ENCODE data around the gene PTGER3. TPM values are rescaled to one million over a fixed set of nuclear protein-coding genes. Genes with fewer than 3 reads are reported as not detected.
A peak's percentile ranks its signal among the peaks of the same experiment; 100 is the strongest.

Gene PTGER3
- total RNA-seq, 1 experiment from 2014 or later = 96.0 TPM

DNA sequence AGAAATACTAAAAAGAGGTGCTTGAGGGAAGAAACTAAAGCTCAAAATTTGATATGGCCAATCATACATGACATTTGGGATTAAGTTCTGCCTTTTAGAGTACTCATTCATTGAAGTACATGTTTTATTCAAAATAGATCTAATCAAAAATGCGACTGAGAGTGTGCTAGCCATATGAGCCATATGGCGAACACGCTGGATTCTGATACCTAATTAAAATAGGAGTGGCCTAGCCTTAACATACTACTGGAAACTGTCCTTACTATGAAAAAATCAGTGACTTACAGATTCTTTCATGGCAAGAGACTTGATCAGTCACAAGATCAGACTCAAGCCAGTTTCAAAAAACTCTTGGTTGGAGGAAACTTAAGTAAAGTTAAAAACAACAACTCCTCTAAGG is 73.9 kb downstream of the PTGER3 start:
- ChIA-PET POLR2A (ENCODE audit: low non-redundant PET) (no interaction called here), CTCF (no interaction called here)
- DNase-seq (ENCODE audit: low spot score) = no peak
- TF ChIP-seq, protein P1, sequence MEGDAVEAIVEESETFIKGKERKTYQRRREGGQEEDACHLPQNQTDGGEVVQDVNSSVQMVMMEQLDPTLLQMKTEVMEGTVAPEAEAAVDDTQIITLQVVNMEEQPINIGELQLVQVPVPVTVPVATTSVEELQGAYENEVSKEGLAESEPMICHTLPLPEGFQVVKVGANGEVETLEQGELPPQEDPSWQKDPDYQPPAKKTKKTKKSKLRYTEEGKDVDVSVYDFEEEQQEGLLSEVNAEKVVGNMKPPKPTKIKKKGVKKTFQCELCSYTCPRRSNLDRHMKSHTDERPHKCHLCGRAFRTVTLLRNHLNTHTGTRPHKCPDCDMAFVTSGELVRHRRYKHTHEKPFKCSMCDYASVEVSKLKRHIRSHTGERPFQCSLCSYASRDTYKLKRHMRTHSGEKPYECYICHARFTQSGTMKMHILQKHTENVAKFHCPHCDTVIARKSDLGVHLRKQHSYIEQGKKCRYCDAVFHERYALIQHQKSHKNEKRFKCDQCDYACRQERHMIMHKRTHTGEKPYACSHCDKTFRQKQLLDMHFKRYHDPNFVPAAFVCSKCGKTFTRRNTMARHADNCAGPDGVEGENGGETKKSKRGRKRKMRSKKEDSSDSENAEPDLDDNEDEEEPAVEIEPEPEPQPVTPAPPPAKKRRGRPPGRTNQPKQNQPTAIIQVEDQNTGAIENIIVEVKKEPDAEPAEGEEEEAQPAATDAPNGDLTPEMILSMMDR (conservative IDR thresholded peaks at IDR 0.05; ENCODE audit: low read depth, low read length) = no peak
- no peak for TF ChIP-seq EZH2 (IDR thresholded peaks at IDR 0.05; ENCODE audit: borderline replicate concordance, low read depth, low read length, poor library complexity, severe bottlenecking)
- Histone ChIP-seq H3K27me3 (replicated peaks; ENCODE audit: insufficient read depth, low read depth, low read length, poor library complexity) (no peaks in the 10 kb centered on the region), H3K9me3 (ENCODE audit: low read depth, low read length, poor library complexity, severe bottlenecking) (no peaks in the 10 kb centered on the region), H3K36me3 (ENCODE audit: insufficient read depth, low read length, poor library complexity, severe bottlenecking) (no peaks in the 10 kb centered on the region), H3K4me1 (ENCODE audit: insufficient read depth, low read length, poor library complexity, severe bottlenecking) (peaks cover 11% of the 10 kb centered on the region), H3K4me3 (ENCODE audit: low read depth, low read length, poor library complexity, severe bottlenecking) (no peak overlapping the region), H3K27ac (ENCODE audit: low read depth, low read length, poor library complexity, severe bottlenecking) (no peak overlapping the region)
- intact Hi-C loops (cut with micrococcal nuclease; ENCODE audit: unreplicated experiment) = no loop called here
- BruUV-seq (replicated peaks) = no TSS peak

DNA sequence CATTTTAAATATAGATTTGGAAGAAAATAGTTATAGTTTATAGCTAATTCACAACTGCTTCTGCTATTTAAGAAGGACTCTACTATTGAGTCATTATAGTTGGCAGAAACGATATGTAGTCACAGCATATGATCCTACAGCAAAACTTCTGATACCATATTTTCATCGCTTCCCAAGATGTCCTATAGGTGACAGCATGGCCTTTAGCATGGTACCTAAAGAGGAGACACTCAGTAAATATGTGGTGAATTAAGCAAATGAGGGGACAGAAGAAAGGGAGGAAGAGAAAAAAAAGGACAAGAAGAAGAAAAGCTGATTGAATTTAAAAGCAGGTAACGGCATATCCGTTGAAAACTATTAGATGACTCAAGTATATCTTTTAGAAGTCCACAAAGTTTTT is 77.2 kb downstream of the PTGER3 start:
- peaks cover 3% of the 10 kb centered on the region for H3K9me3 ChIP-seq (ENCODE audit: low read depth, low read length, poor library complexity, severe bottlenecking)
- H3K4me3 ChIP-seq (ENCODE audit: low read depth, low read length, poor library complexity, severe bottlenecking) = no peak overlapping the region
- no peaks in the 10 kb centered on the region for H3K36me3 ChIP-seq (ENCODE audit: insufficient read depth, low read length, poor library complexity, severe bottlenecking)
- H3K27me3 ChIP-seq (replicated peaks; ENCODE audit: insufficient read depth, low read depth, low read length, poor library complexity) = no peaks in the 10 kb centered on the region
- no peak for DNase-seq (ENCODE audit: low spot score)
- CTCF ChIA-PET = no interaction called here
- peaks cover 6% of the 10 kb centered on the region for H3K4me1 ChIP-seq (ENCODE audit: insufficient read depth, low read length, poor library complexity, severe bottlenecking)
- no TSS peak for BruUV-seq (replicated peaks)
- TF ChIP-seq, protein P1 (conservative IDR thresholded peaks at IDR 0.05; ENCODE audit: low read depth, low read length) = 0 out of 2 replicates have a peak, but pooled peaks have one; percentile 16
- no peak for TF ChIP-seq EZH2 (IDR thresholded peaks at IDR 0.05; ENCODE audit: borderline replicate concordance, low read depth, low read length, poor library complexity, severe bottlenecking)
- no peak overlapping the region for H3K27ac ChIP-seq (ENCODE audit: low read depth, low read length, poor library complexity, severe bottlenecking)
- intact Hi-C loops (cut with micrococcal nuclease; ENCODE audit: unreplicated experiment) = no loop called here
- POLR2A ChIA-PET (ENCODE audit: low non-redundant PET) = no interaction called here

DNA sequence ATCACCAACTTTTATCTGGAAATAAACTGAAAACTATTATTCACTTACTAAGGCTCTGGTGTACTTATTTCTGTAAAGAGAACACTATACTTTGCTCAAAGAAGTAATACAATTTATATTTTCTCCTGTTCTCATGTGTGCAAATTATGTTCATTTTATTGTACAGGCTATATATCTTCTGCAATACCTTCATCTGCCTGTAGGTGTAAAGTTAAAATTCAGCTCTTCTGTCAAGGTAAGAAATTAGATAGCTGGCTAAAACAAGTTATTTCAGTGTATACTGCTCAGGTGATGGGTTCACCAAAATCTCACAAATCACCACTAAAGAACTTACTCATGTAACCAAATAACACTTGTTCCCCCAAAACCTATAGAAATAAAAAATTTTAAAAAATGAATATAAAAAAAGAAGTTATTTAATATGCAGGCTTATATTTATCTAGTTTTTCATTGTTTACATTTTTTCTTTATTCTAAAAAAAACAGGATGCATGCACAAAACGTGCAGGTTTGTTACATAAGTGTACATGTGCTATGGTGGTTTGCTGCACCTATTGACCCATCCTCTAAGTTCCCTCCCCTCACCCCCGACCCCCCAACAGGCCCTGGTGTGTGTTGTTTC is 81.5 kb downstream of the PTGER3 start:
- Histone ChIP-seq H3K36me3 (ENCODE audit: insufficient read depth, low read length, poor library complexity, severe bottlenecking) (peaks cover 8% of the 10 kb centered on the region), H3K27me3 (replicated peaks; ENCODE audit: insufficient read depth, low read depth, low read length, poor library complexity) (no peaks in the 10 kb centered on the region), H3K4me1 (ENCODE audit: insufficient read depth, low read length, poor library complexity, severe bottlenecking) (peaks cover 6% of the 10 kb centered on the region), H3K27ac (ENCODE audit: low read depth, low read length, poor library complexity, severe bottlenecking) (no peak overlapping the region), H3K4me3 (ENCODE audit: low read depth, low read length, poor library complexity, severe bottlenecking) (no peak overlapping the region), H3K9me3 (ENCODE audit: low read depth, low read length, poor library complexity, severe bottlenecking) (peaks cover 9% of the 10 kb centered on the region)
- TF ChIP-seq, protein P1 (conservative IDR thresholded peaks at IDR 0.05; ENCODE audit: low read depth, low read length) = peak; percentile 47
- no peak for TF ChIP-seq EZH2 (IDR thresholded peaks at IDR 0.05; ENCODE audit: borderline replicate concordance, low read depth, low read length, poor library complexity, severe bottlenecking)
- DNase-seq (ENCODE audit: low spot score) = peak; percentile 30
- POLR2A ChIA-PET (ENCODE audit: low non-redundant PET) = no interaction called here
- BruUV-seq (replicated peaks) = no TSS peak
- intact Hi-C loops (cut with micrococcal nuclease; ENCODE audit: unreplicated experiment) = no loop called here
- CTCF ChIA-PET = no interaction called here
